Prostate gland (tissue), 2 donors: ENCODE results near the gene ASPDH. TPM values are rescaled to one million over a fixed set of nuclear protein-coding genes. Genes with fewer than 3 reads are reported as not detected.

Experiments
- DNase-seq: peaks from one replicate; pipeline ENCODE4 v3.0.0-alpha.2; 2019; ENCODE audit warnings: low spot score
- H3K27ac ChIP-seq, 2 donors: fragments of 200-600 bp; sonication (generic); 2 replicates each; pipeline ENCODE4 v1.5.1; 2017 to 2019
- H3K27me3 ChIP-seq: fragments of 200-600 bp; sonication (generic); replicated peaks from 2 replicates; pipeline ENCODE4 v1.5.1; 2019; ENCODE audit not compliant: insufficient read depth
- H3K36me3 ChIP-seq, 2 donors: fragments of 200-600 bp; sonication (generic); 1 replicate in 1 of 2; 2 replicates in 1 of 2; pipeline versions ENCODE4 v1.5.1 to v1.8.1; 2017 to 2019
- H3K4me1 ChIP-seq: fragments of 200-600 bp; sonication (generic); replicated peaks from 2 replicates; pipeline ENCODE4 v1.5.1; 2019
- H3K4me3 ChIP-seq, 2 donors: fragments of 200-600 bp; sonication (generic); 2 replicates each; pipeline ENCODE4 v1.5.1; 2017 to 2019
- H3K9me3 ChIP-seq: fragments of 200-600 bp; sonication (generic); 2 replicates; pipeline ENCODE4 v1.5.1; 2017
- POLR2A ChIP-seq: fragments of 450-650 bp; IDR thresholded peaks from one replicate; pipeline ENCODE4 v1.6.1; 2016; ENCODE audit warnings: antibody characterized with exemption, mild to moderate bottlenecking
- POLR2AphosphoS5 ChIP-seq: sonication (generic); formaldehyde crosslinking; IDR thresholded peaks from one replicate; pipeline ENCODE4 v1.6.1; 2017; ENCODE audit warnings: antibody characterized with exemption
- whole genome bisulfite sequencing: methylation state at CpG from one replicate; pipeline ENCODE4 v1.1.5; 2018; 5-methylcytosine and 5-hydroxymethylcytosine counted together
- intact Hi-C: fragments of 100-400 bp; cut with DNase I; formaldehyde crosslinking; loops from one replicate; pipeline ENCODE4 v1.14.2; 2022
- total RNA-seq, 2 donors: library from RNA; depleted of rRNA; stranded (reverse); fragments of >200 nt; gene quantifications; one replicate each; pipeline ENCODE4 v1.1.0, GENCODE V29; 2016
- TF ChIP-seq, protein P1 (sequence below), 4 experiments: fragments of 200-600 bp in 2 of 4; fragments of 450-650 bp in 2 of 4; sonication (generic) in 2 of 4; IDR thresholded peaks; 1 replicate in 3 of 4; 2 replicates in 1 of 4; pipeline ENCODE4 v1.5.1; 2016 to 2019; ENCODE audit warnings: antibody characterized with exemption in 4 of 4, mild to moderate bottlenecking in 2 of 4, moderate library complexity in 2 of 4

The ASPDH gene
- total RNA-seq, 2 donors from 2014 or later, result not detected

DNA sequence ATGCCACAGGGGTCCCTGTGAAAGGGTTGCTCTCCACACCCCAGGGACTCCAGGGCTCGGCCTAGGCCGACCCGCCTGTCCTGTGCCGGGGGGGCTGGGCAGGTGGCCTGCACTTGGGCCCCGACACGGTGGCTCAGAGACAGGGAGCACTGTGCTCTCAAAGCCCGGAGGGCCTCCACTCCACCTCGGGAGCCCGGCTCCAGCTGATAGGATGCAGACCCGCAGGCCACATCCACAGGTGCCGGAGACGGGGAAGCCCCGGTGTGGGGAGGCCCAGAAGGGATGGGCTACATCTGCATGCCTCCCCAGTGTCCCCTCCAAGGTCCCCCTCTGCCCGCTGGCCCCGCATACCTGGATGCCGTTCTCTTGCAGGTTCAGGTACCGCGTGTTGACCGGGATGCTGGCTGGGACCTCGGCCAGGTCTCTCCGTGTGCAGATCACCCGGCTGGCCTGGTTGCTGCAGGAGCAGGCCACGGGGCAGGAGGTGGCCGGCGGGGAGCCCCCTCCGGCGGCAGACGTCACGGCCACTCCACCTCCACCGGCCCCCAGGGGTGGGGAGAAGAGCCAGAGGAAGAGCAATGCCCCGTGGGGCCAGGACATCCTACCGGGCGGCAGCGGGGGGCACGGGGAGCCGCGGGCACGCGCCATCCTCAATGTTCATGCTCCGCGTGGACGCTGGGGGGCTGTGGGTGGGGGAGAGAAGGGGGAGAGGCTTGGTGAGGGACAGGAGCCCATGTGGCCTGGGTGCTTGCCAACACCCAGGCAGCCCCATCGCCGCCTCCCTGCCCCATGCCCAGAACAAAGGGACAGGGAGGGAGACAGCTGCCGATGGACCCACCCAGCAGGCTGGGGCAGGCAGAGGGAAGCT, 34.7 kb upstream of the ASPDH start:
- intact Hi-C loops, result no loop called here
- H3K9me3 ChIP-seq, result no peaks in the 10 kb centered on the region
- DNase-seq, result no peak
- no peak overlapping the region for H3K27ac ChIP-seq
- H3K4me1 ChIP-seq, result no peaks in the 10 kb centered on the region
- peaks cover 14% of the 10 kb centered on the region for H3K27me3 ChIP-seq
- TF ChIP-seq POLR2AphosphoS5 (no peak), POLR2A (no peak)
- TF ChIP-seq, protein P1, sequence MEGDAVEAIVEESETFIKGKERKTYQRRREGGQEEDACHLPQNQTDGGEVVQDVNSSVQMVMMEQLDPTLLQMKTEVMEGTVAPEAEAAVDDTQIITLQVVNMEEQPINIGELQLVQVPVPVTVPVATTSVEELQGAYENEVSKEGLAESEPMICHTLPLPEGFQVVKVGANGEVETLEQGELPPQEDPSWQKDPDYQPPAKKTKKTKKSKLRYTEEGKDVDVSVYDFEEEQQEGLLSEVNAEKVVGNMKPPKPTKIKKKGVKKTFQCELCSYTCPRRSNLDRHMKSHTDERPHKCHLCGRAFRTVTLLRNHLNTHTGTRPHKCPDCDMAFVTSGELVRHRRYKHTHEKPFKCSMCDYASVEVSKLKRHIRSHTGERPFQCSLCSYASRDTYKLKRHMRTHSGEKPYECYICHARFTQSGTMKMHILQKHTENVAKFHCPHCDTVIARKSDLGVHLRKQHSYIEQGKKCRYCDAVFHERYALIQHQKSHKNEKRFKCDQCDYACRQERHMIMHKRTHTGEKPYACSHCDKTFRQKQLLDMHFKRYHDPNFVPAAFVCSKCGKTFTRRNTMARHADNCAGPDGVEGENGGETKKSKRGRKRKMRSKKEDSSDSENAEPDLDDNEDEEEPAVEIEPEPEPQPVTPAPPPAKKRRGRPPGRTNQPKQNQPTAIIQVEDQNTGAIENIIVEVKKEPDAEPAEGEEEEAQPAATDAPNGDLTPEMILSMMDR (IDR thresholded peaks at IDR 0.05), result no peak
- no peaks in the 10 kb centered on the region for H3K36me3 ChIP-seq
- H3K4me3 ChIP-seq, result no peak overlapping the region
- 72% methylated on average over 38 of the region's 45 CpGs for WGBS

- no peak for DNase-seq
Measured at GRCh38 chr19:50547385-50548190, 33.9 kb upstream of the ASPDH start.

DNA sequence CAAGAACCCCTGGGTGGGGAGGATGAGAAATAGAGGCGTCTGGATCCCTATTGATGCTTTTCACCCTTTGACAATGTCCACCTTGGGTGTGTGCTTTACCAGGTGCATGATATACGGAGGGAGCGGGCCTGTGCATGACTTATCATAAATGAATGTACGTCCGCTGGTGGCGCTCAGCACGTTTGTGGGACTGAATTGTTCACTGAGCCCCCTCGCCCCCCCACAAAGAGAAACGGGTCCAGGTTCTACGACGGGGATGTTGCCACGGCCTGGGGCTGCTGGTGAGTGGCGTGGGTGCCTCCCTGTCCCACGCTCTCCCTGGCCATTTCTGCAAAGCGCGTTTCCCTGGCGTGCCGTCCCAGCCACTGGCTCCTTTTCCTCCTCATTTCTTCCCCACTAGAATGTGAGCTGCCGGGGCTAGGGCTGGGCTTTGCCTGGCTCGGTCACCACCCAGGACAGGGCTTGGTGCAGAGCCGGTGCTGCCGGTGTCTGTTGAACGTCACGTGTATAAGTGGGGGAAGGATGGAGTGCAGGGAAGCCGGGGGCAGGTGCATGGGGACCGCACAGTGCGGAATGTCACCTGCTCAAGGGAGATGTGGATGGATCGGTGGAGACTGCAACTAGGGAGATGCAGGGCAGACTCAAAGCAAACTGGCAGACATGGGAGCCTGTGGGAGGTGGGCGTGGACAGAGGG, 33.0 kb upstream of the ASPDH start:
- Histone ChIP-seq H3K27me3 (peaks cover 11% of the 10 kb centered on the region), H3K9me3 (no peaks in the 10 kb centered on the region), H3K4me3 (no peak overlapping the region), H3K27ac (no peak overlapping the region), H3K4me1 (no peaks in the 10 kb centered on the region), H3K36me3 (no peaks in the 10 kb centered on the region)
- no peak for TF ChIP-seq POLR2AphosphoS5
- no peak for TF ChIP-seq POLR2A
- TF ChIP-seq, protein P1 (IDR thresholded peaks at IDR 0.05), result no peak
- no peak for DNase-seq
- 55% methylated on average over 29 of the region's 29 CpGs for WGBS
- intact Hi-C loops, result no loop called here

More at GRCh38 chr19:50547385-50548190, 33.9 kb upstream of the ASPDH start:
- Histone ChIP-seq H3K27me3 (peaks cover 14% of the 10 kb centered on the region), H3K9me3 (no peaks in the 10 kb centered on the region), H3K27ac (no peak overlapping the region), H3K4me1 (no peaks in the 10 kb centered on the region), H3K36me3 (no peaks in the 10 kb centered on the region), H3K4me3 (no peak overlapping the region)
- intact Hi-C loops, result no loop called here
- TF ChIP-seq POLR2AphosphoS5 (no peak), POLR2A (no peak)
- WGBS, result 67% methylated on average over 18 of the region's 18 CpGs

DNA sequence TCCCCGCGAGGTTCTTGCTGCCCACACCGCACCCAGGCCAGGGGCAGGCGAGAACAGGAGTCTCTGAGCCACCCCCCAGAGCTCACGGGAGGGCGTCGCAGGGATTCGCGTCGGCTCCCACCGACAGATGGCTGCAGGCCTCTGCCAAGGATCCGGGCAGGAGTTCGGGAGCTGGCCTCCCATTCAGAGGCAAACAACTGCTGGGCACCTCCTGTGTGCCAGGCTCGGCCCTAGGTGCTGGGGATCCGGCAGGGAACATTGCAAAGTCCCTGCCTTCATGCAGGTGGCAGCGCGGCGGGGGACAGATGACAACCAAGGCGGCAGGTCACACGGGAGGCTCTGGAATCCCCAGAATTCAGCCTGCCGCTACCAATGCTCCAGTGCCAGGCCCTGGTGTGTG, 29.2 kb upstream of the ASPDH start:
- H3K9me3 ChIP-seq, result no peaks in the 10 kb centered on the region

More for the DNA sequence above, 29.2 kb upstream of the ASPDH start:
- Histone ChIP-seq H3K27ac (no peak overlapping the region), H3K36me3 (no peaks in the 10 kb centered on the region), H3K27me3 (no peaks in the 10 kb centered on the region), H3K4me3 (no peak overlapping the region), H3K4me1 (no peaks in the 10 kb centered on the region)
- WGBS, result 85% methylated on average over 21 of the region's 21 CpGs
- intact Hi-C loops, result no loop called here
- DNase-seq, result no peak
- TF ChIP-seq POLR2A (no peak), POLR2AphosphoS5 (no peak)
- TF ChIP-seq, protein P1 (IDR thresholded peaks at IDR 0.05), result no peak
